Renal cortical epithelial cell (primary cell): ENCODE measurements around the gene TTLL5. TPM values are rescaled to one million over a fixed set of nuclear protein-coding genes. Genes with fewer than 3 reads are reported as not detected.

ENCODE experiments used
- DNase-seq: peaks from one replicate; pipeline ENCODE4 v3.0.0-alpha.2; 2011; ENCODE audit warnings: low read depth
- total RNA-seq: library from RNA; depleted of rRNA; stranded (reverse); fragments of >200 nt; gene quantifications from 2 replicates; pipeline ENCODE4 v1.2.3, GENCODE V29; 2014

Gene TTLL5
- total RNA-seq, 1 donor from 2014 or later, result 34.1 TPM

DNA sequence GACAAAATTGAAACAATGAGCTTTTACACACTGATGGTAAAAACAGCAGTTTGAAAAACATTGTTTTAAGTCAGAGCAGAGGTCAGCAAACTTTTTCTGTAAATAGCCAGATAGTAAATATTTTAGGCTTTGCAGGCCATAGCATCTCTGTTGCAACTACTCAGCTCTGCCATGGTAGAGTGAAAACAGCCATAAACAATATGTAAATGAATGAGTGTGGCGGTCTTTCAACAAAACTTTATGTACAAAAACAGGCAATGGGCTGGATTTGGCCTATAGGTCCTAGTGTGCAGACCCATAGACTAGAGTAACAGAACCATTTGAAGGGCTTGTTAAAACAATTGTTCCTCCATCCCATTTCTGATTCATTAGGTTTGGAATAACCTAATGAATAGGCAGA lies 205.9 kb downstream of the TTLL5 start:
- no peak for DNase-seq

DNA sequence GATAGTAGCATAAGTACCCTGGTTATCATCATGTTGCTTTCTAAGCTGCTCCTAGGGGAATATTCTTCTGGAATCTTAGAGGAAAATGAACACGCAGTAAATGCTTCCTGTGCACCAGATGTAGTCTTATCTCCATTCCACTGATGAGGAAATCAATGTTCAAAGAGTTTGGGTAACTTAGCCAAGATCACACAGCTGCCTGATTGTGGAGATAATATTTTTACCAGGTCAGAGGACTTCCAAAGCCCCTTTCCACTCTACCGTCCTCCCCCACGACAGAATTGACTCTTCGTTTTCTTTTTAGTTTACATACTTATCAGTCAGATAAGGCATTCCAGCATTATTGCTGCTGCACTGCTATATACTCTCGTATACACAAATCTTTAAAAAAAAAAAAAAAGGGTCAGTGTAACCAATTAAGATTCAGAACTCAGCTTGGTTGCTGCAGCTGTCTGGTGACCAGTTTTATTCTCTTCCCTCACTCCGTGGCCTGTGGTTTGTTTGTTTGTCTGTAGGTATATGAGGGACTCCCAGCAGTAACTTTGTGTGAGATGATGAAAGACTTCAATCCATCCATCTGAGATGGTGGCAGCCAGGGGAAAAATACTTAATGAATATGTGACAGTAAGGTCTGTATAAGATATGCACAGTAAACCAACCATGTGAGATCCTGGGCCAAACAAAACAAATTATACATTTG lies 210.3 kb downstream of the TTLL5 start:
- no peak for DNase-seq

DNA sequence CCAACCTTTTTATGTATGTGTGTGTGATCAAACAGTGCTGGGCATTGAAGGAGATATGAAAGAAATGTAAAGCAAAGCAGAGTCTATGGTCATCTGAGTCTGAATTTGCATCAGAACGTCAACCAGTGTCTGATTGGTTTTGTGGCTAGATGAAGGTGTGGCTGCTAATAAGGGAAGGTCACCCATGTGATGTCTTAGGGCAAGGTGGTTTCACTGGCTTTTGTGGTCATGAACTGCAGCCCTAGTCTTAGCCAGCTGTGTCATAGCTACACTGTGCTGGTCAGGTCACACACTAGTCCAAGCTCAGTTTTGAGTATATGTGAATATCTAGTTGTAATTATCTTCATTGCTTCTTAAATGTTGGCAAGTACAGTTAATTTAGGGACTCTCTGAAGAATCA lies 214.9 kb downstream of the TTLL5 start:
- peak; percentile 47 for DNase-seq

DNA sequence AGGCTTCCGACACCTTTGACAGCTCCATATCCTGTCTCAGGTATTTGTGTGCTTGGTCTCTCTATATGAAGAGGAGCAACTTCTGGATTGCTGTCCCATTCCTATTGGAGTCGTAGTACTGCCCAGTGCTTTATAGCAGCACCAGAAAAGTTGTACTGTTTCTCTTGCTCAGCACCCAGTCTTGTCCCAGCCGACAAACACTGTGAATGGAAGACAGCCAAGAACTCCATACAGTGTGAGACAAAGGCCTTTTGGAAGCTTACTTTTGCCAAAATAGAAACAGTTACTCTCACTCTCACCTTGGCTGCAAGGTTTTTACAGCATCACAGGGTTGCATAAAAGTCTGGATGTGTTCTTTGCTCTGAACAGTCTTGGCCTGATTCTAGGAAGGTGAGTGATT lies 215.5 kb downstream of the TTLL5 start:
- no peak for DNase-seq

DNA sequence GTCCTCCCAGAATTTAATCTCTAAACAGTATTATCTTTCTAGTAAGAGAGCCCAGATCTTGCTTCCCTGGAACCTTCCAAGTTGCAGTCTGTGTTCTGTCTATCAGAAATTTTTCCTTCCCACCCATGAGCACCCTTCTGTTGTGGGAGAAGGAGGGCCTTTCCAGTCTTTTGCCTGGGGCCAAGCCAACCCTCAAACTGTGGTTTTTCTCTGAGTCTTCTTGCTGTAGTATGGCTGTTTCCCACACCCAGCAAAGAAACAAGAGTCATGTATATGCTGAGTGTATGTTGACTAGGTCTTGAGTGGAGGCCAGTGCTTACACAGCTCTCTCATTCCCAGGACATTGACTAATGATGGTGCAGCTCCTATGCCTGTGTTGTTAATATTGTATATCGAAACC lies 216.2 kb downstream of the TTLL5 start:
- DNase-seq, result peak; percentile 51

DNA sequence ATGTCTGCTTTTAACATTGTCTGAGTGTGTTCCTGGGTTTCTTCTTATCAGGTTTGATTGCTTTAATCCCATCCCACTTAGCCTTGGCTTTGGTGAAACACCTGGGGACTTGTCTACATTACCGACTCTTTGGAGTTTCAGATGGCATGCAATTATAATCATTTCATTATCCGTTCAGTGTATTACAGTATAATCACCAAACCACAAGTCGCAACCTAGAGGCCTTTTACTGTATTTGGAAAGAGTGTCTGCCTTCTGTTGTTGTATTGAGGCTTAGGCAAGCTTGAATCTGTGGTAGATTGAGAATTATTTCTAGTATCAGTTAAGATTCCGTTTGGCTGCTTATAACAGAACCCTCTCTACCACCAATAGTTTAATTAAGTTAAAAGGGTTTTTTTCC lies 216.8 kb downstream of the TTLL5 start:
- DNase-seq, result no peak

DNA sequence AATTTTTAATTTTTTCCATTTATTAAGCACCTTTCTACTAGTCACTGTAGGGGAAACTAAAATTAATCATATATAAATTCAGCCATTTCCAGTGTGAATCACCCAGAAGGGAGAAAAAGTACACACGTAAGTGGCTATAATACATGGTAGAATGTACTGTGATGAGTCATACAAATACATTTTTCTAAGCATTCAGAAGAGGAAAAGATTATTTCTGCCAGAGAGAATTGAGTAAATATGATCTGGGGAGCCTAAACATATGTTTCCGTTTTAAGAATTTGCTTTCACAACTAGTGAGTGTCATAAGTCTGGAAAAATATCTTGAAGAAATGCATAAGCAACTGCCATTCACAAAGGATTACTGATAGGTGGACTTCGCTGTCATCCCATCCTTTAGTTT lies 218.0 kb downstream of the TTLL5 start:
- DNase-seq, result no peak

DNA sequence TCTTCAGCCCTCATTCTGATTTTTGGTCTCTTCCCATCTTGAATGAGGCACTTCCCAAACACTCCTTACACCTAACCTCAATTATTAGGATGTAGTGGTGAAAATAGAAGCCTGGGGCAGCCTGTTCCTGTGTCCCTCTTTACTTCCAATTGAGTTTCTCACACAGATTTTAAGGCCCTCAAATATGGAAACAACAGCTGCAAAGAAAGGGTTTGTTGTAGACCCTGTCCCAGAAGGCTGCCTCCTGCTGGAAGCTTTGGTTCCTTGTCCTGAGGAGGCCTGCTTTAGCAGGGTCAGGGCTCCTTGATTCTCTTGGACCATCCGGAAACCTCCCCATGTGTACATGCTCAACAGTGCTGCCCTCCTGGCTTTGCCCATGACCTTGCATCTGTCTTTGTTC lies 219.5 kb downstream of the TTLL5 start:
- DNase-seq, result no peak

DNA sequence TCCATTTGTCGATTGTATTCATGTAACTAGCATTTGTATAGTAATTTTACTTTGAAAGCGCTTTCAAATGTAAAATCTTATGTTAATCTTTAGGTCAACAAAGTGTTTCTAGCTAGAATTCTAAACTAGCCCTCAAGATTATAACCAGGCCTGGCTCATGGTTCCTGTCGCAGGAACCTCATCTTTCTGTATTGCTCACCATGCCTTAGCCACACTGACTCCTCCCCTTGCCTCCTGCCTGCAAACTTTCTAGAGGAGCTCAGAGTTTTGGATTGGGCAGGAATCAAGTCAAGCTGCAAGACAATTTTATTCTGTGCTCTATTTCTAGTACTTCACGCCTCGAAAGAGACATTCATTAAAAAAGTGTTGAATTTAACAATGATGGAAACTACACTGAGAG lies 220.9 kb downstream of the TTLL5 start:
- DNase-seq, result no peak

DNA sequence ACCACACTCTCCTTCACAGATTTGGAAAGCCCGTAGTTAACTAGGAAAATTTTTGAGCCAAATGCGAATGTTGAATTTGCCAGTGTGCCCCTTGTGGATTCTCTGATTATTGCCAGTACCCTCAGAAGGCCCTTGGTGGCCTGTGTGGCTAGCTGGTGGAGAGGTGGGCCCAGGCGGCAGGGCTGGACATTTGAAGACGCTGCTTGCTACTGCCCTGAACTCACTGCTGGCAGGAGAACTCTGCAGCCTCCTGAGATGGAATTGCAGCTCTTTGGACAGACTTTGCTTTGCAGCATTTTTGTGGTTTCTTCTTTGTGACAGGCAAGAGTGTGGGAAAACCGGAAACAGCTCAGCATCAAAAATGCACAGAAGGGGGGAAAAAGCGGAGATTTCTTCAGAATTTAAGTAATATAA lies 223.2 kb downstream of the TTLL5 start:
- DNase-seq, result peak; percentile 64

DNA sequence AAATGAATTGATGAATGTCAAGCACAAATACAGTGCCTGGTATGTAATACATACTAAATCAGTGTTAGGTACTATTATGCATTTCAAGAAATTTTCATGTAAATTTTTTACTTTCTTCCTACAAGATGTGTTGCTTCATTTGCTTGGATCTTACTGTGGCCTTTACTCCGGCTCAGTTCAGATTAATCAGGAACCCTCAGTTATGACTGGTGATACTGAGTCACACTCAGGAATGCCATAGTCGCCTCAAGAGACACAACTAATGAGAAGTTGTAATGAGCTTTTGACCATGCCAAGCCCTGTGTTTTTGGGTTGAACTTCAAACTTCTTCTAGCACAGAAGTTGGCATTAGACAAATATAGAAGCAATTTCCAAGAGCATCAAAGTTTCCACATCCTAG lies 224.8 kb downstream of the TTLL5 start:
- DNase-seq, result peak; percentile 91

DNA sequence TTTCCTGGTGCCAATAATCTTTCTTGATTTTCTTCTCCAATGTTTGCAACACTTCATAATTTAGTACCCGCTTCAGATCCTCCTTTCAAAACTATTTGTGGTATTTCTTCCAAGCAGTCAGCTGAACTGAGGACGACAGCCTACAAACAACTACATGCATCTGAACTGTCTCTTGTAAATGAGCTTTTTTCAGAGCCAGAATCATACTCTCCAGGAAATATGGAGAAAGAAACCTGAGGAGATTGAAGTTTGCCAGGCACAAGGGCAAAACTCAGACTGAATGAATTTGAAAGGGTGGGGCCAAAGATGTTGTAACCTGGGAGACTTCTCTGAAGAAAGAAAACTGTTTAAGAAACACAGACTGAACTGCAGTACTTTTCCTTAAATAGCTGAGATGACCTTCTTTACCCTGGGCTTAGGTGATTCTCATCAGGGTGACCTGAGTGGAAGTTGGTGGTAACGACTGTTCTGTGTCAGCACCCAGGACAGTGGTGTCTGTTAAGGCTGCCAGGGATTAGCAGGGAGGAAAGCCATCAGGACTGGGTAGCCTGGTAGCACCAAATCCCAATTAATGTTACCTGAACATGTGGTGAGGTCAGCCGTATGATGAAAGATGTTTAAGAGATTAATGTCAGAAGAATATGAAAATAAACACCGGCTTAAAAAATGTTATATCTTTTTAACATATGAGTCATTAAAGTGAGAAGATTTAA lies 225.7 kb downstream of the TTLL5 start:
- DNase-seq, result peak; percentile 37

DNA sequence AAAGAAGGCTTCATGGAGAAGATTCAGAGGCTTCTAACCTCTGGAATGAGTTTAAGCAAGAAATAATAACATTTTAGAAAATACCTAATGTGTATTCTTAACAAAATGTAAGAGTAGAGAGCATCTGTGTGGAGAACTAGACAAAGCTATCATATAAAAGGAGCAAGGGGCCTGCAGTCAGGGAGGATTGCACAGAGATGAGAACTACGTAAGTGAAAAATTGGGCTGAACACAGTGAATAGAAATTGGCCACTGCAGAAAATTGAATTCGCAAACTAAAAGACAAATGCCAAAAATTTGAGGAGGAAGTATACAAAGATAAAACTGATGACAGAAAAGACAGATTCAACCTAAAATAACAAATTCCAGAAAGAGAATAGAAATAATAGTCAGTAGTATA lies 227.9 kb downstream of the TTLL5 start:
- DNase-seq, result no peak

DNA sequence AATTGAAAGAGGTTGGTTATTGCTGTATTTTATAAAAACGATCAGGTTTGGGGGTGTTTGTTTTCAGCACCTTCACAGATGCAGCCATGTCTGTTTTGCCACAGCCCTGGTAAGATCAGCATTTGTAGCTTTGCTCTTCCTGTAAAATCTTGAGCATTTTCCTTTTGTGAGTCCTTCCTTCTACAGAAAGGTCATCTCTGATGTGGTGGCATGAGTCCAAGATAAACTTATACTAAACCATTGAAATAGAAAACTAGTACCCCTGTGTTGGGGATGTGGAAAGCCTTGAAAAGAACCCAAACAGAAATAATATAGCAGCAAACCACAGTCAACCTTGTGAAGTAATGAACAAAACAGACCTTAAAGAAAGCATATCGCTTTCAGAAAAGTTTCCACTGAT lies 235.3 kb downstream of the TTLL5 start:
- peak; percentile 64 for DNase-seq

DNA sequence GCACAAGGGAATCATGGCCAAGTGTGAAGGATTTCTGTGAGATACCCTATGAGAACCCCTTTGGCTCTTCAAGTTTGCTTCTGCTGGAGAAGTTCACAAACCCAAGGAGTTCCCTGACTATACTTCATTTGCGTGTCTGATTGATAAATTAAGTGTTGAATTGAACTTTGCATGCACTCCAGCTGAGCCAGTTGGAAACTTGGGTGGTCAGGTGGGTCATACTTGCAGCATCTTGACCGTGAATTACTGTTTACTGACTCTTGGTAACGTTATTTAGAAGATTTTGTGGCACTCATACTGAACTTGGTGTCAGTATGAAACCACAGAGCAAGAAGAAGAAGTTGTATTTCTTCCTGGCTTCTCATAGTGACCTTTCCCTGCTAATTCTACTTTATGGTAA lies 243.3 kb downstream of the TTLL5 start:
- DNase-seq, result no peak

DNA sequence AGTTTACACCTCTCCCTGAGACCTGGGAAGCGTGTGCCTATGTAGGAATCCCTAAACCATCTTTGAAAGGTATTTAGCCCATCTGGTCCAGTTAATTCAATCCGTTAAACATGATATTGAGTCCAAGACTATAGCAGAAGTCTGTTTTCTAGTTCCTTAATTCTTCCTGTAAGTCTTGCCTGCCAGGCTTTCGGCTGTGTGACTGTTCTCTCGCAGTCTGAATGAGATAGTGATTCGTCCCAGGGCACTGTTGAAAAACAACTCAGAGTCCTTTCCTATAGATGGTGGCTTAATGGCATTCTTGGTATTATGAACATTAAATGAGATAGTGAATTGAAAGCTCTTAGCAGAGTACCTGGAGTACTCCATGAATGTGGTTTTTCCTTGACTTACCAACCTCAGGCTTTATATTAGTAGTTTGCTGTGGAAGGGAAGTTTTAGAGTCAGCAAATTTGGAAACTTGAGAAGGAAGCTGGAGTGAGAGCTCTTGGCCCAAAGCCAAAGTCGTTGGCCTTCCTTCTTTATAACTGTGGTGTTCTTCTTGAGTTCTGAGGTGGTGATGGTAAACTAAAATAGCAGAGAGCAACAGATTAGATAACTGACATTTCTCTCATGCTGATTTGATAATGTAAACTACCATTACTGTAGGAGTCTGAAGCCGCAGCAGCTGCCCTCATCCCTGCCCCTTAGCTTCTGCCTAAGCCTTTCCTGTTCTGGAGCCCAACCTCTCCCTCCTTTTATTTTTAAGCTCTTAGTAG lies 244.3 kb downstream of the TTLL5 start:
- DNase-seq, result peak; percentile 10

DNA sequence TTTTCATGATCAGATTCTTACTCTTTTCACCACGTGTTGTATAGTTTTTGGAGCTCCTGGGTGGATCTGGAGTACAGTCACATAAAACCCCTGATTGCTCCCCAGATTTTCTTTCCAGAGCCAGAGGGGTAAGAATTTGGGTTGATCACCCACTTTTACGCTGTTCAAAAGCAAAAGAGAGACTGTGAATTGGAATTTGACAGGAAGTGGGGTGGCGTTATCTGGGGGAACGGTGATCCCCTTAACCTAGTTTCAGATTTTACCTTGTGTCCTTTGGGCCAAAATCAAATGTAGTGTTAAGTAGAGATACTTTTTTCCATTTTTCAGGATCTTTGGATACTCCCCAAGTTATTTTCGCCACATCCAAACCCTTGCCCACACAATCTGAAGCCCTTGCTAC lies 245.2 kb downstream of the TTLL5 start:
- DNase-seq, result no peak

DNA sequence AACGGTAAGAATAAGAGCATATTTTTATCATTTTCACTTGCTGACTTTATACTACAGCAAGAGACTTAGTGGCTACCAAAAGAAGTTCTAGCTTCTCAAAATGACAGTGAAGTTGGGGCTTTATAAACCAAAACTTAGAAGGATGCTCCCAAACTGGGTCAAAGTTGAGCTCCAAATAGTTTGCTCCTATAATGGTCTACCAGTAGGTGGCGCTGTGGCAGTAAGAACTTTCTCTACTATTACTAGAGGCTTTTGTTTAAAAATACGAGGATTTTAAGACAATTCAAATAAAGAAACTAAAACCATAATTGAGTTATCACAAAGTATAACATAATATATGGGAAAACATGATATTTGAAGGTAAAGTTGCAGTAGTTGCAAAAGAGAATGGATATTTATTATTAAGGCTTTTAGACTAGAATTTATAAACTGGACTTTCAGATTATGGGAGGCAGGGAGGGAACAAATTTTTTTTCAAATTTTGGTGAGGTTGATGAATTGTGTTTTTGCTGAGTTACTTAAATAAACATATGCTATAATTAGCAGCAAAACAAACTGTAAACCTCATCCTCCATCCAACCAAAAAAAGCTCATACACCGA lies 245.7 kb downstream of the TTLL5 start:
- DNase-seq, result peak; percentile 44

DNA sequence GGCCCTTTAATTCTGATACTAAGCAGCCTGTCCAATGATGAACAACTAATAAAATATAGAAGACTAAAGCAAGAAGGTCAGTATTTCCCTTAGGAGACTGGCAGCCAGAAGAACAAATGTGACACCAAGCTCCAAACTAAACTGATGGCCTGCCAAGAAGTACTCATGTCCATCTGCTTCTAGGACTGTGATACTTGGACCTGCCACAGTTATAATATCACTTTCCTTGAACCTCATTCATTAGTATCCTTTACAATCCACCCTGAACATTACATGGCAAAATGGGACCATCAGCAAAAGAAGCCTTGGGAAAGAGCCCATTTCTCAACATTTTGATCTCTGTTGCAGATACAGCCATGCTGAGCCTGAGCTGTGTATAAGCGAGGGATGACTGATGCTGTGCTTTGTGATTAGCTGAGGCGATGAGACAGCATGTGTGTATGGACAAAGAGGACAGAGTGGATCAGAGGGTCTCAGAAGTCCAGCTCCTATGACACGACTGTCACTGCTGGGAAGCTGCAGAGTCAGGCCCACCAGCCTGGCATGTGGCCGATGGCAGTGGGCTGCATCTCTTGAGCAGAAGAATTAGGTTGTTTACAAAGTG lies 246.8 kb downstream of the TTLL5 start:
- no peak for DNase-seq

DNA sequence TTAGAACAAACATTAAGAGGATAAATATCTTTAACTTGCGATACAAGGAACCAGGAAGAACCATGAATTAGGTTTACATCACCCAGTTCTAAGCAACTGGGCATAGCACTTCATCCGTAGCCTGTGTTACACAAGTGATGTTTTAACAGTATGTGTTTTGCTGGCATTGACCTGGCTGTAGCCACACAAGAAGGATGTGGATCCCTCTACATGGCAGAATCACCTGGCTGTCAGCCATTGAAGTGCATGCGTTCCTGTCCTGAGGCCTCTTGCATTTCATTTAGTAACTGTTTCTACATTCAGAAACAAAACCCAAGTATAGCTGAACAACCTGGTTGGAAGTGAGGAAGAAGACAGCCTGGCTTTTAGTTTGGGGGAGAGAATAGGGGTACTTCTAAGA lies 248.6 kb downstream of the TTLL5 start:
- no peak for DNase-seq

DNA sequence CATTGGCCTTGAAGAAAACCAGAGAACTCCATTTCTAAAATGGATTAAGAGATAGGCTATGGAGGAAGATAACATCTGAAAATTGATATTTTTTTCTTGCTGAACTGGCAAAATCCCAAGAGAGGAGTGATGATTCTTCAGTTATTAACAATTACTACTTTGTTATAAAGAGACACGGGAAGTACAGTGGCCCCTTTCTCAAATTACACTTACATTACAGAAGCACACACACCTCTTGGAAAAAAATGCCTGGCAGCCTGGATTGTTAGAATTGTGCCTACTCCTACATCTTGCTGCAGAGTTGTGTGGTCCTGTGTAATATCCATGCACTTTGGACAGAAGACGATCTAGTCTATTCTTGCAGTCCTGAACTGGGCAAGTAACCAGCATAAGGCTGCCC lies 249.0 kb downstream of the TTLL5 start:
- no peak for DNase-seq

DNA sequence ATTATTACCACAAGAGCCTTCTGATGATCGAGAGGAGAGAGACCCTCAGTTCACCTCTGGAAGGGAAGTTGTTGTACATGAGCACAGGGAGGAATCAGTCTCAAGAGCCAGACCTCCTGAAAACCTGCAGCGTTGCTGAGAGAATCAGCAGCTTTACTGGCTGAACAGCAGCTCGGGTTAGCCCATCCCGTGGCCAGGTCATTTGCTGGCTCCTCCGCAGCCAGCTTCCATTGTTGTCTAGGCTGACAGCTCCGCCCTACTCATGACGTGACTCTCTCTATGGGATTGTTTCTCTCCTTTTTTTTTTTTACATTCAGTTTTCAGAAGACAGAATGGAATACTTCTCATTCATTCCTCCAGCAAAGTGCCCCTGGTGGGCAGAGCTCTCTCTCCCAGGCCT lies 250.8 kb downstream of the TTLL5 start:
- no peak for DNase-seq
